SU-DHL-6 (cell line): ENCODE measurements around the gene NUBPL.

Experiments used
- H2AFZ ChIP-seq: fragments of 200-600 bp; sonication (generic); 2 replicates; pipeline ENCODE4 v1.6.1; 2014; ENCODE audit warnings: low read depth, mild to moderate bottlenecking, moderate library complexity, mixed read lengths, antibody characterized with exemption, low read length; ENCODE audit not compliant: severe bottlenecking
- H3F3A ChIP-seq: fragments of 200-600 bp; shearing (Covaris generic); 2 replicates; pipeline ENCODE4 v1.6.0; 2016; ENCODE audit warnings: antibody characterized with exemption, mild to moderate bottlenecking; ENCODE audit not compliant: insufficient read depth
- H3K27ac ChIP-seq: fragments of 200-600 bp; sonication (generic); 2 replicates; pipeline ENCODE4 v1.5.1; 2016; ENCODE audit warnings: low read depth, mild to moderate bottlenecking, low read length, moderate library complexity, mixed read lengths
- H3K27me3 ChIP-seq: fragments of 200-600 bp; sonication (generic), shearing (Covaris generic); 2 replicates; pipeline ENCODE4 v1.6.0; 2014; ENCODE audit warnings: mild to moderate bottlenecking, low read length
- H3K36me3 ChIP-seq: fragments of 200-600 bp; sonication (generic); 2 replicates; pipeline ENCODE4 v1.6.1; 2014; ENCODE audit warnings: mild to moderate bottlenecking, low read length, mixed read lengths
- H3K4me2 ChIP-seq: fragments of 300-600, 200-600 bp; shearing (Covaris generic), sonication (generic); 2 replicates; pipeline ENCODE4 v1.6.0; 2014; ENCODE audit warnings: low read length, low read depth, mild to moderate bottlenecking; ENCODE audit not compliant: poor library complexity, severe bottlenecking
- H3K4me3 ChIP-seq: fragments of 200-600 bp; sonication (generic); 2 replicates; pipeline ENCODE4 v1.5.1; 2014; ENCODE audit warnings: antibody characterized with exemption, low read length, mild to moderate bottlenecking, mixed read lengths; ENCODE audit not compliant: insufficient read depth, poor library complexity, severe bottlenecking
- H3K79me2 ChIP-seq: fragments of 200-600 bp; sonication (generic); 2 replicates; pipeline ENCODE4 v1.6.1; 2014; ENCODE audit warnings: mild to moderate bottlenecking, low read length, moderate library complexity; ENCODE audit not compliant: insufficient read depth
- H3K9ac ChIP-seq: fragments of 200-600 bp; sonication (generic); 2 replicates; pipeline ENCODE4 v1.7.0; 2014; ENCODE audit warnings: mild to moderate bottlenecking, low read length
- H3K9me2 ChIP-seq: fragments of 200-600 bp; sonication (generic); replicated peaks from 2 replicates; pipeline ENCODE4 v1.6.1; 2014; ENCODE audit warnings: low read length; ENCODE audit not compliant: insufficient read depth
- H3K9me3 ChIP-seq: fragments of 200-600 bp; sonication (generic); 2 replicates; pipeline ENCODE4 v1.6.1; 2014; ENCODE audit warnings: low read length, mixed read lengths; ENCODE audit not compliant: insufficient read depth
- H4K20me1 ChIP-seq: fragments of 200-600 bp; sonication (generic); 2 replicates; pipeline ENCODE4 v1.6.1; 2014; ENCODE audit warnings: low read depth, mild to moderate bottlenecking, antibody characterized with exemption, low read length, moderate library complexity, mixed read lengths
- CTCF ChIP-seq: fragments of 200-600 bp; sonication (generic); IDR thresholded peaks from one replicate; pipeline ENCODE4 v1.5.1; 2017; ENCODE audit warnings: antibody characterized with exemption, mild to moderate bottlenecking, low read length, moderate library complexity; ENCODE audit not compliant: insufficient read depth, poor library complexity, severe bottlenecking
- EZH2phosphoT487 ChIP-seq: fragments of 200-600 bp; sonication (generic), shearing (Covaris generic); conservative IDR thresholded peaks from 2 replicates; pipeline ENCODE4 v1.6.1; 2018; ENCODE audit warnings: mild to moderate bottlenecking, antibody characterized with exemption, low read length, moderate library complexity, mixed read lengths

The NUBPL gene

GRCh38 chr14:31700282-31701074, 139.3 kb downstream of the NUBPL start:
- H3K9ac ChIP-seq, result no peak overlapping the region
- no peak overlapping the region for H3K27ac ChIP-seq
- H3K4me3 ChIP-seq, result no peak overlapping the region
- no peaks in the 10 kb centered on the region for H3F3A ChIP-seq
- no peaks in the 10 kb centered on the region for H4K20me1 ChIP-seq
- no peak overlapping the region for H2AFZ ChIP-seq
- no peaks in the 10 kb centered on the region for H3K79me2 ChIP-seq
- H3K9me2 ChIP-seq, result no peaks in the 10 kb centered on the region
- H3K27me3 ChIP-seq, result no peaks in the 10 kb centered on the region
- no peak for TF ChIP-seq CTCF
- no peak for TF ChIP-seq EZH2phosphoT487
- H3K4me2 ChIP-seq, result no peak overlapping the region
- H3K9me3 ChIP-seq, result no peaks in the 10 kb centered on the region
- no peaks in the 10 kb centered on the region for H3K36me3 ChIP-seq

- Histone ChIP-seq H3K9ac (no peak overlapping the region), H3K9me2 (no peaks in the 10 kb centered on the region), H3K79me2 (no peaks in the 10 kb centered on the region), H3F3A (no peaks in the 10 kb centered on the region), H3K4me2 (no peak overlapping the region), H3K27me3 (no peaks in the 10 kb centered on the region), H3K36me3 (no peaks in the 10 kb centered on the region), H3K27ac (no peak overlapping the region), H2AFZ (no peak overlapping the region), H4K20me1 (no peaks in the 10 kb centered on the region), H3K9me3 (no peaks in the 10 kb centered on the region), H3K4me3 (no peak overlapping the region)
- no peak for TF ChIP-seq CTCF
- TF ChIP-seq EZH2phosphoT487, result no peak
Measured at GRCh38 chr14:31702130-31702529, 140.9 kb downstream of the NUBPL start.

DNA sequence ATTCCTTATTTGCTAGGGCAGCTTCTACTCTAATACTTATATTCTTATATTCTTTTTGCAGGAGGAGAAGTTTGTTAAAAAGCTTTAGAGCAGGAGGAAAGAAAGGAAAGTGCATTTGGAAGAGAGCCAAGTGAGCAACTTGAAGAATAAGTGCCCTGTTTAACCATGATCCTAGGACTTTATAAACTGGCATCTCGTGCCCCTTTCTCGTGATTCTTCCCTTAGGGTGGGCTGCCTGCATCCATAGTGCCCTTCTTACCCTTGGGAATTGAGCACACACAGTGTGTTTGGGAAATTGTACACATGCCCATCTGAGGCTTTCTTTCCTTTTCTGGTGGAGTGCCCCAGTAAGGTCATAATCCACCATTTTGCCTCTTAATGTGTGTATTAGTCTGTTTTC, 141.9 kb downstream of the NUBPL start:
- no peaks in the 10 kb centered on the region for H4K20me1 ChIP-seq
- H3K4me2 ChIP-seq, result no peak overlapping the region
- no peaks in the 10 kb centered on the region for H3K9me3 ChIP-seq
- no peaks in the 10 kb centered on the region for H3K79me2 ChIP-seq
- no peak overlapping the region for H3K4me3 ChIP-seq
- H3K9ac ChIP-seq, result no peak overlapping the region
- H3K27me3 ChIP-seq, result no peaks in the 10 kb centered on the region
- no peak overlapping the region for H3K27ac ChIP-seq
- no peaks in the 10 kb centered on the region for H3K9me2 ChIP-seq
- no peaks in the 10 kb centered on the region for H3K36me3 ChIP-seq
- H3F3A ChIP-seq, result no peaks in the 10 kb centered on the region
- TF ChIP-seq EZH2phosphoT487 (no peak), CTCF (no peak)
- no peak overlapping the region for H2AFZ ChIP-seq
